ENCODE results near the gene IL34.

IL34 gene

GRCh38 chr16:70703041-70703834 lies 56.9 kb downstream of the IL34 start:
- Histone ChIP-seq H3K4me3 (ENCODE audit: low read depth, low read length, poor library complexity, severe bottlenecking) (no peak overlapping the region), H3K9me2 (ENCODE audit: low read depth, low read length) (no peaks in the 10 kb centered on the region), H3F3A (ENCODE audit: insufficient read depth, low read length) (no peaks in the 10 kb centered on the region), H3K27ac (ENCODE audit: low read depth, low read length, poor library complexity, severe bottlenecking) (no peak overlapping the region), H3K9ac (ENCODE audit: low read length) (no peak overlapping the region), H3K79me2 (ENCODE audit: insufficient read depth, low read length) (no peaks in the 10 kb centered on the region), H2AFZ (ENCODE audit: low read length) (no peak overlapping the region), H4K20me1 (ENCODE audit: insufficient read depth, low read length) (no peaks in the 10 kb centered on the region), H3K36me3 (ENCODE audit: insufficient read depth, low read length) (no peaks in the 10 kb centered on the region; the same call in 1 of the 2 replicates), H3K4me2 (ENCODE audit: low read length) (no peak overlapping the region), H3K9me3 (ENCODE audit: low read length) (no peaks in the 10 kb centered on the region), H3K4me1 (ENCODE audit: insufficient read depth, low read length, severe bottlenecking) (no peaks in the 10 kb centered on the region), H3K27me3 (ENCODE audit: insufficient read depth, low read length) (no peaks in the 10 kb centered on the region)
- no peak for TF ChIP-seq EZH2 (IDR thresholded peaks at IDR 0.05; ENCODE audit: borderline replicate concordance, low read length)
- TF ChIP-seq CTCF (IDR thresholded peaks at IDR 0.05; ENCODE audit: low read length), result no peak

DNA sequence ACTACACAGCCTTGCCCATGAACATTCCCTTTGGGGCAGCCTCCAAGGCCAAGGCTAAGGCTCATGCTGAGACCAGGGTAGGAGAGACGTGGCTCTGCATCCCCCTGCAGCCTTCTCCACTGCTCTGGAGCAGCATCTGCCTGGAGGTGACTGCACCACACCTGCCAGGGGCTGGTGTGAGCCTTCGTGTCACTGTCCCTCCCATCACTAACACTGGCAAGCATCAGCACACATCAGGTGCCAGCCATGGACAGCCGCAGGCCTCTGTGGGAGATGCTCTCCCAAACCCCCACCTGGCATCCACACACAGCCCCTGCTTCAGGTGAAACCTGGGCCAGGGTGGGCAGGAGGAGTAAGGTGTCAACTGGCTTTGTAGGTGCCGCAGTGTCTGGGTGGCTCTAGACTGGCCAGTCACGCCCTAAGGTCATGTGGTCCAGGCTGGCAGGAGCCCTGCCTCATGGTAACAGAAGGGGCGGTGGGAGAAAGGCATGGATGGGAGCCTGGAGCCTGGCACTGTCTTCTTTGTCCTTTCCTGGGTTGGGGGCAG lies 57.5 kb downstream of the IL34 start:
- no peaks in the 10 kb centered on the region for H3K9me3 ChIP-seq (ENCODE audit: low read length)
- TF ChIP-seq CTCF (IDR thresholded peaks at IDR 0.05; ENCODE audit: low read length) (no peak), EZH2 (IDR thresholded peaks at IDR 0.05; ENCODE audit: borderline replicate concordance, low read length) (no peak)
- H3K36me3 ChIP-seq (ENCODE audit: insufficient read depth, low read length), result no peaks in the 10 kb centered on the region
- no peaks in the 10 kb centered on the region for H4K20me1 ChIP-seq (ENCODE audit: insufficient read depth, low read length)
- H3K27ac ChIP-seq (ENCODE audit: low read depth, low read length, poor library complexity, severe bottlenecking), result no peak overlapping the region
- H3K9ac ChIP-seq (ENCODE audit: low read length), result no peak overlapping the region
- H3F3A ChIP-seq (ENCODE audit: insufficient read depth, low read length), result no peaks in the 10 kb centered on the region
- no peaks in the 10 kb centered on the region for H3K79me2 ChIP-seq (ENCODE audit: insufficient read depth, low read length)
- H3K9me2 ChIP-seq (ENCODE audit: low read depth, low read length), result no peaks in the 10 kb centered on the region
- no peak overlapping the region for H3K4me3 ChIP-seq (ENCODE audit: low read depth, low read length, poor library complexity, severe bottlenecking)
- H3K27me3 ChIP-seq (ENCODE audit: insufficient read depth, low read length), result no peaks in the 10 kb centered on the region
- no peak overlapping the region for H2AFZ ChIP-seq (ENCODE audit: low read length)
- H3K4me1 ChIP-seq (ENCODE audit: insufficient read depth, low read length, severe bottlenecking), result no peaks in the 10 kb centered on the region
- H3K4me2 ChIP-seq (ENCODE audit: low read length), result no peak overlapping the region

GRCh38 chr16:70704586-70704985 lies 58.2 kb downstream of the IL34 start:
- Histone ChIP-seq H3K9me2 (ENCODE audit: low read depth, low read length) (no peaks in the 10 kb centered on the region), H3K4me2 (ENCODE audit: low read length) (no peak overlapping the region), H3K27me3 (ENCODE audit: insufficient read depth, low read length) (no peaks in the 10 kb centered on the region), H3K79me2 (ENCODE audit: insufficient read depth, low read length) (no peaks in the 10 kb centered on the region), H2AFZ (ENCODE audit: low read length) (no peak overlapping the region), H3K9me3 (ENCODE audit: low read length) (no peaks in the 10 kb centered on the region), H3K4me1 (ENCODE audit: insufficient read depth, low read length, severe bottlenecking) (no peaks in the 10 kb centered on the region), H3K4me3 (ENCODE audit: low read depth, low read length, poor library complexity, severe bottlenecking) (no peak overlapping the region), H3K36me3 (ENCODE audit: insufficient read depth, low read length) (no peaks in the 10 kb centered on the region), H3K27ac (ENCODE audit: low read depth, low read length, poor library complexity, severe bottlenecking) (no peak overlapping the region), H3K9ac (ENCODE audit: low read length) (no peak overlapping the region), H3F3A (ENCODE audit: insufficient read depth, low read length) (no peaks in the 10 kb centered on the region), H4K20me1 (ENCODE audit: insufficient read depth, low read length) (no peaks in the 10 kb centered on the region)
- TF ChIP-seq CTCF (IDR thresholded peaks at IDR 0.05; ENCODE audit: low read length) (no peak), EZH2 (IDR thresholded peaks at IDR 0.05; ENCODE audit: borderline replicate concordance, low read length) (no peak)

All from OCI-LY1 (cell line).